ENCODE measurements around the gene VPS72.
A peak's percentile ranks its signal among the peaks of the same experiment; 100 is the strongest.

Gene VPS72

GRCh38 chr1:151237678-151238466, 47.9 kb upstream of the VPS72 start:
- CTCF ChIA-PET, result interaction anchor here (0.6 to 1.6 kb wide), 3 partner anchors 12 to 135 kb away, joined by 3 to 8 read pairs (median 3); no protein-coding TSS in a partner anchor
- no peak overlapping the region for H3K27ac ChIP-seq (ENCODE audit: extremely low read depth, low read depth, low read length)
- H3K4me1 ChIP-seq (ENCODE audit: control insufficient read depth, insufficient read depth, low read length), result no peaks in the 10 kb centered on the region
- TF ChIP-seq ZNF248 (tag by site-specific recombination; IDR thresholded peaks at IDR 0.05) (no peak), PRDM10 (tag by site-specific recombination; IDR thresholded peaks at IDR 0.05) (peak; percentile 96)
- peaks cover 82 to 100% of the 10 kb centered on the region in 2 experiments for H3K36me3 ChIP-seq (ENCODE audit: control insufficient read depth in 2 of 2, insufficient read depth in 1 of 2, low read length in 2 of 2)
- no peak overlapping the region for H3K4me3 ChIP-seq (ENCODE audit: low read depth, low read length)
- POLR2A ChIA-PET, result interaction anchor here (0.7 kb wide), 1 partner anchor 44 kb away, joined by 3 read pairs; no protein-coding TSS in a partner anchor
- no peaks in the 10 kb centered on the region for H3K9me3 ChIP-seq (ENCODE audit: control insufficient read depth, insufficient read depth, low read depth, low read length)

- H3K4me3 ChIP-seq (ENCODE audit: low read depth, low read length), result no peak overlapping the region
- no peaks in the 10 kb centered on the region for H3K4me1 ChIP-seq (ENCODE audit: control insufficient read depth, insufficient read depth, low read length)
- H3K27ac ChIP-seq (ENCODE audit: extremely low read depth, low read depth, low read length), result no peak overlapping the region
- ChIA-PET CTCF (interaction anchor here (0.6 kb wide), 1 partner anchor 16 kb away, joined by 3 read pairs; no protein-coding TSS in a partner anchor), POLR2A (interaction anchor here (0.9 to 1.3 kb wide), 2 partner anchors 12 to 16 kb away, joined by 3 to 4 read pairs; no protein-coding TSS in a partner anchor)
- peaks cover 81 to 100% of the 10 kb centered on the region in 2 experiments for H3K36me3 ChIP-seq (ENCODE audit: control insufficient read depth in 2 of 2, insufficient read depth in 1 of 2, low read length in 2 of 2)
- TF ChIP-seq ZNF138 (tag by site-specific recombination; IDR thresholded peaks at IDR 0.05; ENCODE audit: borderline replicate concordance) (no peak), HOXC10 (CRISPR knock-in tag; IDR thresholded peaks at IDR 0.05) (no peak), ZBTB21 (tag by site-specific recombination; IDR thresholded peaks at IDR 0.05) (no peak), ZNF449 (tag by site-specific recombination; IDR thresholded peaks at IDR 0.05) (no peak), ZBTB17 (tag by site-specific recombination; IDR thresholded peaks at IDR 0.05) (no peak), ZNF561 (tag by site-specific recombination; IDR thresholded peaks at IDR 0.05; ENCODE audit: borderline replicate concordance) (no peak), SCRT1 (tag by site-specific recombination; IDR thresholded peaks at IDR 0.05; ENCODE audit: borderline replicate concordance) (no peak), AEBP2 (tag by site-specific recombination; IDR thresholded peaks at IDR 0.05; ENCODE audit: borderline replicate concordance) (no peak), SCRT2 (tag by site-specific recombination; IDR thresholded peaks at IDR 0.05) (no peak)
- TF ChIP-seq, protein P1, sequence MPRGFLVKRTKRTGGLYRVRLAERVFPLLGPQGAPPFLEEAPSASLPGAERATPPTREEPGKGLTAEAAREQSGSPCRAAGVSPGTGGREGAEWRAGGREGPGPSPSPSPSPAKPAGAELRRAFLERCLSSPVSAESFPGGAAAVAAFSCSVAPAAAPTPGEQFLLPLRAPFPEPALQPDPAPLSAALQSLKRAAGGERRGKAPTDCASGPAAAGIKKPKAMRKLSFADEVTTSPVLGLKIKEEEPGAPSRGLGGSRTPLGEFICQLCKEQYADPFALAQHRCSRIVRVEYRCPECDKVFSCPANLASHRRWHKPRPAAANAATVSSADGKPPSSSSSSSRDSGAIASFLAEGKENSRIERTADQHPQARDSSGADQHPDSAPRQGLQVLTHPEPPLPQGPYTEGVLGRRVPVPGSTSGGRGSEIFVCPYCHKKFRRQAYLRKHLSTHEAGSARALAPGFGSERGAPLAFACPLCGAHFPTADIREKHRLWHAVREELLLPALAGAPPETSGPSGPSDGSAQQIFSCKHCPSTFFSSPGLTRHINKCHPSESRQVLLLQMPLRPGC (tag by site-specific recombination; IDR thresholded peaks at IDR 0.05), result no peak
- TF ChIP-seq, protein P2, sequence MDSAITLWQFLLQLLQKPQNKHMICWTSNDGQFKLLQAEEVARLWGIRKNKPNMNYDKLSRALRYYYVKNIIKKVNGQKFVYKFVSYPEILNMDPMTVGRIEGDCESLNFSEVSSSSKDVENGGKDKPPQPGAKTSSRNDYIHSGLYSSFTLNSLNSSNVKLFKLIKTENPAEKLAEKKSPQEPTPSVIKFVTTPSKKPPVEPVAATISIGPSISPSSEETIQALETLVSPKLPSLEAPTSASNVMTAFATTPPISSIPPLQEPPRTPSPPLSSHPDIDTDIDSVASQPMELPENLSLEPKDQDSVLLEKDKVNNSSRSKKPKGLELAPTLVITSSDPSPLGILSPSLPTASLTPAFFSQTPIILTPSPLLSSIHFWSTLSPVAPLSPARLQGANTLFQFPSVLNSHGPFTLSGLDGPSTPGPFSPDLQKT (IDR thresholded peaks at IDR 0.05; ENCODE audit: borderline replicate concordance, low read depth, low read length), result no peak
- no peaks in the 10 kb centered on the region for H3K9me3 ChIP-seq (ENCODE audit: control insufficient read depth, insufficient read depth, low read depth, low read length)
Observed at GRCh38 chr1:151235235-151235634, 45.2 kb upstream of the VPS72 start.
